AML-193 (cell line): ENCODE results near the gene PIP4K2A.

ENCODE experiments used
- DNase-seq, 2 experiments: peaks; one replicate each; lab custom pipeline; 2025; lab: John Stamatoyannopoulos, UW

PIP4K2A gene

DNA sequence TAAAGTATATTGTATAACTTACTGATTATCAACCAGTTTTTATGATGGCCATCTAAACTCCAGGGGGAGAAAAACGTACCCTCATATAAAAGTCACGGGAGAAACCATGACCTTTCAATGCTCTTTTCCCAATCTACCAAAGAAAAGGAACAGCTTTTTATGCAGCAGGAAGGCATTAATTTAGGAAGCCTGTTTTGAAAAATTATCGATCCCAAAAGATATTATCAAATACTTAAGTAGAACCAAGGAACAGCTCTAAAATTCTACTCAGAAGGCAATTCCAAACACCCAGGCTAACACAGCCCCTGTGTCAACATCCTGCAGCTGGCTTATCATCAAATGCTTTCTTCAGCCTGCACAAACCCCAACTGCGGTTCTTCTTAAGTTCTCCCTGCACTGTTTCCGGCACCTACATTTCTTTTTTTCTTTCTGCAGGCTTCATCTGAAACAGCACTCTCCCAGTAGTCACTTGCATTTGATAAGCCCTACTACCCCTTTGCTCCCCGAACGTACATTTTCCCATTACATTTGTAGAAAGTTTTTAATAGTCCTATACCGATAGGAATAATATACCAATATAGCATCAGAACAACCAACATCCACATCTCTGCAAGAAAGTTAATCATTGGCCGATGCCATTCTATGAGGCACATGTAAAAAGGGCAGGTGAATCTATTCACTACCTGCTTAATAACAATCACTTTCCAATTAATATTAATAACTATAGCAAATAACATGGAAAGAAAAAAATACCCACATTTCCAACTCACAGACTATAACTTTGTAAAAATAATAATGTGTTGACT is 47.9 kb downstream of the PIP4K2A start:
- peak; percentile 8 to 36 for DNase-seq

DNA sequence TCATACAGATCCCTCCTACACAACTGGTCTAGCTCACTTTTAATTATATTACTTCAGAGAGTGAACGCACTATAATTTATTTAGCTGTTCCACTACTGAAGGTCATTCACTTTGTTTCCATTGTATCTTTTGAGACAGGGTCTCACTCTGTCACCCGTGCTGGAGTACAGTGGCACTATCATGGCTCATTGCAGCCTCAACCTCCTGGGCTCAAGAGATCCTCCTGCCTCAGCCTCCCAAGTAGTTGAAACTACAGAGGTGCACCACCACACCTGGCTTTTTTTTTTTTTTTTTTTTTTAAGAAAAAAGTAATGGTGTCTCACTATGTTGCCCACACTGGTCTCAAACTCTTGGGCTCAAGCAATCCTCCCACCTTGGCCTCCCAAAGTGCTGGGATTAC is 49.0 kb downstream of the PIP4K2A start:
- no peak for DNase-seq

DNA sequence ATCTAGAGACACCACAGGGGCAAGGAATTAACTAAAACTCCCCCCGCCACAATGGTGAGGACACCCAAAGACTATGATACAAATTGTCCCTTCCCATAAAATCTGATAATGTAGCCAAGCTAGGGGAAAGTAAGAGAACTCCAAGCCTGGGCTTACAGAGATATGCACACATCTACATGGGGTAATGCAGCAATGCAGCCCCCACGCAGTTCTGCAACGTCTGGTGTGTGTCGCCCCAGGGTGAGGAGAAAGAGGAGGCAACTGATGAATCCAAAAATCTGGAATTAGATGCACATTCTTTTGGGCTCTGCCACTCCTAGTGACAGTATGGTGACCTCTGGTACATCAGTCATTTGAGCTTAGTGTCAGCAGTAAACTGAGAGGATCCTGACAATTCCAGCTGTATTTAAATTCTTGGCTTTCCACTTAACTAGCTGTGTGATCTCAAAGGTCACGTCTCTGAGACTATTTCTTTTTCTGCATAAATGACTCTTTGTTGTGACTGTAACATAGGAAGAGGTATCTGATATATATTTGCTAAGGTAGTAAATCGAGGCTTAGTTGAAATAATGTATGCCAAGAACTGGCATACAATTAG is 51.5 kb downstream of the PIP4K2A start:
- DNase-seq: no peak

DNA sequence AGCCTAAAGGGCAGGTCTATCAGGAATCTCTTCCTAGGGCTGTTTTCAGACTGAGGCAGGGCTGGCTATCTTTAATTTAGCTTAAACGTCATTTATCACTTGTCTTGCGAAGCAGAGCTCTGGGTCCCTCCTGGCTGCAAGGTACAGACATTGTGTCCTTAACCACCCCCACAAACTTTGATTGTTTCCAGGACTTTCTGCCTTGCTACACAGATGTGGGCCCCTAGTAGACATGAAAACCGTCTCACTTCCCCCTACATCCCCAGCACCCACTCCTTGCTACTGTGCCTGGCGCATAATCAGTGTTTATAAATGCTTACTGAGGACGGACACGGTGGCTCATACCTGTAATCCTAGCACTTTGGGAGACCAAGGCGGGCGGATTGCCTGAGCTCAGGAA is 54.5 kb downstream of the PIP4K2A start:
- no peak for DNase-seq

DNA sequence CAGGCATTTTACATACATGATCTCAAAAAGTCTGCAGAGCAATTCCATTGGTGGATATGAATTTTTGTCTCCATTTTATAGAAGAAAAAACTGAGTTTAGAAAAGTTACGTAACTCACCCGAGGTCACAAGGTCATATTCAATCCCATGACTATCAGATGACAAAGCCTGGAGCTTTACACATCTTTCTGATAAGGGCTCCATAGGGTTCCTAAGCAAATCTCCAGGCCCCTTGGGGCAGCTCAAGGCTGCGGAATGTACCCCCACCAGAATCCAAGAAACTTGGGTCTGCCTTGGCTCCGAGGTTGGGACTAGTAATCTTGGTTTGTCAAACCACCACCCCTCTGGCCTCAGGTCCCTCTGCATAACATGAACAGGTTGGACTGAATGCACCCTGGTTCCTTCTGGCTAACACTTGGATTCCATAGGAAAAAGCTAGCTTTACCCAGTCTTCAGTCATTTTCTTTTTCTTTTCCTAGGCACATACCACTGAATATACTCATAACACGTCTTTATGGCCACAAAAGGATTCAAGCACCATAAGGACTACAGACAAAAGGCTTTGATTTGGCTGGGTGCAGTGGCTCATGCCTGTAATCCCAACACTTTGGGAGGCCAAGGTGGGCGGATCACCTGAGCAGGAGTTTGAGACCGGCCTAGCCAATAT is 55.5 kb downstream of the PIP4K2A start:
- no peak for DNase-seq

DNA sequence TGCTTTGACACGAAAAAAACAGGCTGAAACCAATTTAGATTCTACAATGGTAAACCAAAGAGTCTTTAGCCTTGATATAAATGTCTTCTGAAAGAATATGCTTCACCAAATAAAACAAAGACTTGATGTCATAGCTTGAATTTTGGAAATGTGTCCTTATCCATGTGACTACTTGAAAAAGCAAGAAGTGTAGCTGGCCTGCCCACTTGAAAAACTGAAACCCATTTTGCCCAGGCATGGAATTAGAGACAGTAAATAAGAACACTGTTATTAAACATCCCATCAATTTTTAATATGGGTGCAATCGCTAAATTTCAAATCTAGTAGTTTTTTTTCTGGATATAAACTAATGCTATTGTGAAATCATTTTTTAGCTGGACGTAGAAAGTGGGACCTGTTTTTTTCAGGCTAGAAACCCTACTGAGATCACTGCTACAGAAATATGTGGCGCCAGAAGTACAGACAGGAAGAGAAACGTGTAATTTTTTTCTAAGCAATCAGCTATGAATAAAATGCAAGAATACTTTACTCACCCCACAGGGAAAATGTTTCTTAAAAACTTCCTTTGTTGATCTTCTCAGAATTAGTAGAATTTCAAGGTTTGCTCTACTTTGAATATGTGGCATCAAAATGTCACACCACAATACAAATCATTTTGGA is 56.7 kb downstream of the PIP4K2A start:
- DNase-seq: no peak

DNA sequence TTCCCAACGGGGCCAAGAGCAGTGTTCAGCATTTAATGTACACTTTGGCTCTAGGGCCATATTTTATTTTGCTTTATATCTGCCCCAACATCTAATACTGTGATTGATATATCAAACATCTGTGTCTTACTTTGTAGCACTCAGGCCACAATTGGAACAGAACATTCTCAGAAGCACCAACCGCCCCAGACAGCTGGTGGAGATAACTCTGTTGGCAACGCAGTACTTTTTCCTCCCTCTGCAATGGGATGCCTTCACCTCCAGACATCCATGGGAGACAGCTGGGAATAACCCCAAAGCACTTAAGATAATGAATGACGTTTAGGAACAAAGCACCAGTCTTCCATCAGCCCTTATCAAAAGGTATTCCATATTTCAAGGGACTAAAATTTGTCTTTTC is 57.4 kb downstream of the PIP4K2A start:
- DNase-seq: no peak

DNA sequence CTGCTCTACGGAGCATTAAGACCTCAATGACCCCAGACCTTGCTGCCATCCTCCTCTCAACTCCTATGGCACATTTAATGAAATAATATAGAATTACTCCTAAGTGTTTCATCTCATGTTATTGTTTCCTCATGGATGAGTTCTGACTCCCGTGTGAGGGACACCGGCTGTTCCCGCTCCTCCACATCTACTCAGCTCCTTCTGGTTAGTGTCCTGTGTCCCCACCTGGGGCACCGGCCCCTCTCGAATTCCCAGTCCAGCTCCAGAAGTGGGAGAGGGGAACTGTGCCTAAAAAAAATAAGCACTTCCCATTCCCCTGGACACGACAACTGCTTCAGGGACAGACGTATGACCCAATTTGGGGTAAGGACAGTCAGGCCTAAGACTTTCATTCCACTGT is 58.3 kb downstream of the PIP4K2A start:
- no peak for DNase-seq

DNA sequence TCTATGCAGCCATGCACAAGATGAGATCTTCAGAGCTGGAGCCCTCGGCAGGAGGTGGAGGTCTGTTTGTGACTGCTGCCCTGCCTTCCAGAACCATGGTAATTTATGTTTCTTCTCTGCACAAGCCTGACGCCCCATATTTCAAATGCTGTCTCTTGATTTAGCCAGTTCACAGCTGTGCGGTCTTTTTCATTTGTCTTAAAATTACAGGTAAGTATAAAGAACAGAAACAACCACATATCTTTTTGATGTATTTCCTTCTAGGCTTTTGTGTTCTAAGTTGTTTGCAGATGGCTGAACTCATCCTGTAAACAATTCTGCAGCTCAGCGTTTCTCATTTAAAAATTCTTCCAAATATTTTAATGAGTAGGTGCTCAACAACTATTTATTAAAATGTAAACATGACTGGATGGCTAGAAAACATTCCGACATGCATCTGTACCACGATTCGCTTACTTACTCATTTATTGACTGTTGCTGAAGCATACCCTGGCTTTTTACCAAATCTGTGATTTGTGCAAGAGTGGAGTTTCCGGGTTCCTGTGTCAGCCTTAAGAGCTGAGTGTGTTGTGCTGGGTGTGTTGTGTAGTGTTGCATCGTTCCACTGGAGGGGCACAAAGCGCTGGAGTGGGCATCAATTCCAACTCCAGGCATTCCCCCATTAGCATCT is 58.9 kb downstream of the PIP4K2A start:
- DNase-seq: no peak

DNA sequence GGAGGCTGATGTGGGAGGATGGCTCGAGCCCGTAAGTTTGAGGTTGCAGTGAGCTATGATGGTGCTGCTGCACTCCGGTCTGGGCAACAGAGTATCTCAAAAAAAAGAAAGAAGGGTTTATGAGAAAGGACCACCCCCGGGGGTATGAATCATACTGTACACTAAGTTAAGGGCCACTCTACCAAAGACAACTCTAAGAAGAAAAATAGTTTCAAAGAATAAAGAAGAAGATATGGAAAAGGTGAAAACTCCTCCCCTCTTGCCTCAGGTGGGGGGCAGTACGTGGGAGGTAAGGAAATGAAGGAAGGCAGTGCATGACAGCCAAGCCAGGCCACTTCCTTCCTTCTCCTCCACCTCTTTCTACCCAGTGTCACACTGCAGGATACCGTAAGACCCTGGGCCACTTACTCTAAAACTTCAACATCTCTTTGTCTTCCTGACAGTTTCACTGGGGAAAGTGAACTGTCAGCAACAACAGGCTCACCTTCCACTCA is 61.3 kb downstream of the PIP4K2A start:
- peak in 1 of 2 experiments; percentile 0 for DNase-seq

DNA sequence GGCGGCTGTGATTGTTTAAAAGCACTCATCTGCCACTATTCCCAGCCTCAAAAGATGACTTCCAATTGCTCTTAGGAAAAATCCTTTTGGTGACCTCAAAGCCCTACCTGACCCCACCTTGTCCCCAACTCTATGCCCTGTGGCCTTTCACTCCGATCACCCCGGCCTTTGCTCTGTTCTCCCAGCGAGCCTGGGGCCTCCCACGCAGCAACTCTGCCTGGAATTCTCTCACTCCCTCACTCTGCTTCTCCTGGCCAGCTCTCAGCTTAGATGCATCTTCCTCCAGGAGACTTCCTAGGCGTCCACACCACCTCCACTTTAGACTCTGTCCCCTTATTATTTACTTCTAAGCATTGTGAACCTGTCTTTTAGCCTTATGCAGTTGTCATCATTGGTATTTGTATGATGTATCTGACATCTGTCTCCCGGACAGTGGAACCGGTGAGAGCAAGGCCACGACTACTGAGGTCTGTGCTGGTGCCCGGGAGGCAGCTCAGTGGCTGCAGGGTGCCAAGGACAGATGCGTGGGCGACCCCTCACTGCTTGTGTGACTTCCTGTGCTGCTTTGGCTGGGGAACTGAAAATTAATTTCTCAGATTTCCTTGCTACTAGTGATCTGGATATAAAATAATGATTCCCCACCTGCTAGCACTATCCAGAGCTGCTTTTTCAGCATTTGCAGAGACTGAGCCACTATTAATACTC is 63.0 kb downstream of the PIP4K2A start:
- DNase-seq: no peak

DNA sequence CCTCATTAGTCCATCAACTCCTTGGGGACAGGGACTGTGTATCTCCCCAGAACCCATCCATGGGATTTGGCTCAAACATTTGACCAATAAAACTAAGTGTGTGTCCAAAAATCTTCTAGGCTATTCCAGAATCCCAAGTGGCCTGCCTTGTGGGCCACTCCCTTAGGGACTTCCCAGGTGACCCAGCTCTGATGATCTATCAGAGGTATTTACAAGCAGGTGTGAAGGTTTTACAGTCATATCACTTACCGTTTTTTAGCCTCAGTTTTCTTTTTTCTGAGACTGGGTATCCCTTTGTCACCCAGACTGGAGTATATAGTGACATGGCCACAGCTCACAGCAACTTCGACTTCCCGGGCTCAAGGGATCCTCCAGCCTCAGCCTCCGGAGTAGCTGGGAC is 64.4 kb downstream of the PIP4K2A start:
- DNase-seq: no peak

DNA sequence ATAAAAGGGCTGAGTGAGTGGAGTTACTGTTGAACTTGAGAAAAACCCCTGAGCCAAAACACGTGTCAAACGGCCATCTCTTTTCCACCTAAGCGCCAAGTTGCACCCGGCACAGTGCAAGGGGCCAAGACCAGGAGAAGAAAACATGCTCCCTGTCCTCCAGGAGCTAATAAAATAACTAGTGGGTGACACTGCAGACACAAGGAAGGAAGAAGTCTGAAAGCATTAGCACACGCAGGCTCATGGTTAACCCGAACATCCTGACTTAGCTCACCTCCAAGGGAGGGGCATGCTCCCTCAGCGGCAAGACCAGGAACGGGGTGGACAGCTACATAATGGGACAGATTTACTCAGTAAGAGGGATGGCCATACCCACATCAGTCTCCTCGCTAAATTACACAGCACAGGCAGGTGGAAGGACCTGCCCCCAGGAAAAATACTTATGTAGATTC is 65.0 kb downstream of the PIP4K2A start:
- DNase-seq: no peak

DNA sequence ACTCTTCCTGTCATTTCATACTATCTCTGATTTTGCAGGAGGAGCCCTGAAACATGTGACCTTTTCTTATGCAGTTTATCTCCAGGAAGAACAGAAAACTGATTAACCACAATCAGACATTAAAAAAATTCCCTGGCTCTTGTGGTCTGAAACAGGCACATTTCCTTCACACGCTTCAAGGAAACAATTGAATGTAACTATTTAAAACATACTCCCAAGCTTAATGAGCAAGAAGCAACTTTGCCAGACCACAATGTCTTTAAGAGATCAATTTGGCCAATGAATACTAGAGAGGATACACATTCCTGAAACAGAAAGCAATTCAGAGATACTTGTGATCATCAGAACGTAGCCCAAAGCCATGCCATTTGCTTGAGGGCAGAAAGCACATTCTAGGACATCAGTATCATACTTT is 65.8 kb downstream of the PIP4K2A start:
- no peak for DNase-seq

DNA sequence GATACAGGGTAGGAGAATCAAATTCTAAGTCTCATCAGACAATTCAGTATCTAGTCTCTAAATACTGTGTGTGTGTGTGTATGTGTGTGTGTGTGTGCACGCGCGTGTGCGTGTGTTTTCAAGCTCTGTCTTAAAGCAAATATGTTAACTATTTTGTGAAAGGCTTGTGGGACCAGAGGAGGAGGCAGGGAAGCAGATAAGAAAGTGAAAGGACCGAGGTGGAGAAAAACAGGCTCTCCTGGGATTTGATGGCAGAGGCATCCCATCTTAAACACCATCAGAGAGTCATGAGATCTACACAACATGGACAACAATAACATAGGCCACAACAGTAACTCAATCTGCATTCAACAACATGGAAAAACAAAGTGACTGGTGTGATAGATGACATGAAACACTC is 67.1 kb downstream of the PIP4K2A start:
- DNase-seq: no peak

DNA sequence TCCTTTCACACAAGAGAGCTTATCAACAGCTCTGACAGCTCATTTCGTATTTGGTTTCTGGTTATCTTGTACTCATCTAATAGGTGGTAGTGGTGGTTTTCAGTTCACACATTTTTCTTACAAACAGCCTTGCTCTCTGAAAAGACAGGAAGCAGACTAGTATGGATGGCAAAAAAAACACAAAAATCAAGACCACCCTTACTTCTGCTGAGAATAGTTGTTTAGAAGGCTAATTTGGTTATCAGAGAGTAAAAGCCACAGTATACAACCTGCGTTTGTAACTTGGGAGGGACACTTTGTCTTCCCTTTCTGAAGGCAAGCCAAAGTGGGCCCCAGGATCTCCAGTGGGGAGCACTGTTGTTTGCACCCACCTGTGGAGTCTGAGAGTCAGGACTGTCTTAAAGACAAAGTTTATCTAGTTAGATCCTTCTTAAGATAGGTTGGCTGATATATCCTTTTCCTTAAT is 68.0 kb downstream of the PIP4K2A start:
- DNase-seq: no peak

DNA sequence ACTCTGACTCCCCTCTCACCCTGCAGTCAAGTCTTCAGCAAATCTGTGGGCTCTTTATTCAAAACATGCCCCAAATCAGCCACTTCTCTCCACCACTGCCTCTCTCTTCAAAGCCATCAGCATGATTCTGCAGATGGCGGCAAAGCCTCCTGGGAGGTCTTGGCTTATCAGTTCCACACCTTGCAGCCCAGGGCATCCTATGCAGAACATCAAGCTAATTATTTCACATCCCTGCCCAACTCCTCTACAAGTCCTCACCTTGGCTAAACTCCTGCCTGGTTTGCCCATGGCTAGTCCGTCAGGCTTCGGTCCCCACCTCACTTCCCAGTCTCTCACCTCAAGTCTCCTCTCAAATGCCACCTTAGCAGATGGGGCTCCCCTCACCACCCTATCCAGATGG is 70.2 kb downstream of the PIP4K2A start:
- no peak for DNase-seq

DNA sequence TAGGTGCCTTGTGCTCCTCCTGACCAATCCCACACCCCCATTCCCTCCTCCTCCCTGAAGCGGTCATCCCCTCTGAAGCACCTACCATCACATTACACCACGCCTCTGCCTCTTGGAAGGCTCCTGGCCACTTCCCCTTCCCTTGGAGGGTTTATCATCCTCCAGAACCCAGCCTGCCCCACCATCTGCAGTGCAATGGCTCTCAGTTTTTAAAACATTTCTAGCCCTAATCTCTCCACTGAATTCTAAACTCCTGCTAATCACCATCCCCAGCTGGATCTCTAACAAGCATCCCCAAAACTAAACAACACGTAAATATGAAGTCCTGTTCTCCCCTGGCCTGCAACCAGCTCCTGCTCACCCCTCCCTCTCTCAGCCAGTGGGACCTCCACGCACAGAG is 70.6 kb downstream of the PIP4K2A start:
- no peak for DNase-seq

DNA sequence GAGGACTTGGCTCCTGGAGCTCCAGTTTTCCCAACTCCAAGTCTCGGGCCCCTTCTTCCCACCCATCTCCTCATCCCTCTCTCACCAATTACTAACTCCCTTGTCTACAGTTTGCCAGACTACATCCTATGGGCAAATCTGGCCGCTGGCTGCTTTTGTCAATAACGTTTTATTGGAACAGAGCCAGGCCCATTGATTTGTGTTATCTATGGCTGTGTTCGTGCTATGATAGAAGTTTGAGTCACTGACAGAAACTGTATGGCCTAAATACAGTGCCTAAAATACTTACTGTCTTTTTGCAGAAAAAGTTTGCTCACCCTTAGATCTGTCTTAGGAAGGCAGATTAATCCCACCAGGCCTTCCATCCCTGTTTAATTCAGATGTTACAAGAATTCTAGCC is 71.3 kb downstream of the PIP4K2A start:
- no peak for DNase-seq

DNA sequence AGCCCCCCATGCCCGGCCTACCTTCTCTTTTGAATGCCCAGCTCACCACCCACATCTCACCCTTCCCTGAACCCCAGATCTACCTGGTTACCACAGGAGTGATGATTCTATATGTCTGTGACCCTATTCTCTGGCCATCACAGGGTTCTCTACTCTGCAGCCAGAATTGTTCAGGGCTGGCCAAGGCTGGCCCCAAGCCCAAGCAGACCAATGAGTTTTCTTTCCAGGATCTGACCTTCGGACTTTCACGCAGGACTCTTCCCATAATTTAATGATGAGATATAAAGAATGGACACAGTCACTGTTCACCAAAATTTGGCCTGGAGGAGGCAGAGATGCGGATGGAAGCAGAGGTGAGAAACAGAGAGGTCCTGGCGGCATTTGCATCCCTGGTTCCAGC is 72.6 kb downstream of the PIP4K2A start:
- no peak for DNase-seq

DNA sequence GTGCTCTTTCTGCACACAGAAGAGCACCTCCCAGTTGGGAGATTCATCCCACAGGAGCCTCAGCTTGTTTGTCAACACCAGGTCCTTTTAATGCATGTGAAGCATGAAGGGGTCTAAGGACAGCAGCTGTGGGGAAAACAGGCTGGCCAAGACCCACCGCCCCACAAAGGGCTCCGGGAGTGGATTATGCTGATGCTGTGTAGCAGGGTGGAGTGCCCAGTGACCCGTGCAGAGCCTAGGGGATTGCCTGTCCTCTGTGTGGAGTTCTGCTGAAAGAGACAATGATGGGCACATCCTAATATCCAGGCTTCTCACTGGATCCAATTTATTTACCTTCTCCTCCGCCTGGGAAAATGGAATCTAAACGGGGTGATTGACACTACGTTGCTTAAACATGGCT is 74.0 kb downstream of the PIP4K2A start:
- no peak for DNase-seq
